MM.1S (cell line): Measurements from ENCODE around the gene CEACAM4.

Source experiments
- DNase-seq: peaks from one replicate; pipeline ENCODE4 v3.0.0-alpha.2; 2015
- H2AFZ ChIP-seq: fragments of 300-600 bp; sonication (generic); 2 replicates; pipeline ENCODE4 v1.6.0; 2016; ENCODE audit warnings: antibody characterized with exemption, low read length
- H3F3A ChIP-seq: fragments of 300-600 bp; sonication (generic); 2 replicates; pipeline ENCODE4 v1.6.1; 2016; ENCODE audit warnings: mild to moderate bottlenecking, antibody characterized with exemption, low read length, moderate library complexity, mixed read lengths; ENCODE audit not compliant: insufficient read depth
- H3K27ac ChIP-seq: fragments of 300-600 bp; sonication (generic); 2 replicates; pipeline ENCODE4 v1.5.1; 2016; ENCODE audit warnings: mild to moderate bottlenecking, low read length
- H3K27me3 ChIP-seq: fragments of 300-600 bp; sonication (generic); replicated peaks from 2 replicates; pipeline ENCODE4 v1.6.0; 2016; ENCODE audit warnings: low read length; ENCODE audit not compliant: insufficient read depth
- H3K36me3 ChIP-seq: fragments of 300-600 bp; sonication (generic); replicated peaks from 2 replicates; pipeline ENCODE4 v1.6.1; 2016; ENCODE audit warnings: mild to moderate bottlenecking, low read length, mixed read lengths; ENCODE audit not compliant: insufficient read depth
- H3K4me1 ChIP-seq: fragments of 300-600 bp; sonication (generic); 2 replicates; pipeline ENCODE4 v1.6.1; 2016; ENCODE audit warnings: low read length, mixed read lengths
- H3K4me2 ChIP-seq: fragments of 300-600 bp; sonication (generic); 2 replicates; pipeline ENCODE4 v1.6.0; 2016; ENCODE audit warnings: low read depth, low read length
- H3K4me3 ChIP-seq: fragments of 300-600 bp; sonication (generic); 2 replicates; pipeline ENCODE4 v1.5.1; 2016; ENCODE audit warnings: low read length, mixed read lengths
- H3K79me2 ChIP-seq: fragments of 300-600 bp; sonication (generic); 2 replicates; pipeline ENCODE4 v1.6.1; 2016; ENCODE audit warnings: mixed run types, low read length, mixed read lengths
- H3K9ac ChIP-seq: fragments of 300-600 bp; sonication (generic); 2 replicates; pipeline ENCODE4 v1.6.1; 2016; ENCODE audit warnings: low read length, mixed read lengths
- H3K9me2 ChIP-seq: fragments of 300-600 bp; sonication (generic); replicated peaks from 2 replicates; pipeline ENCODE4 v1.6.1; 2016; ENCODE audit warnings: mild to moderate bottlenecking, low read length, mixed read lengths; ENCODE audit not compliant: insufficient read depth
- H3K9me3 ChIP-seq: fragments of 300-600 bp; sonication (generic); replicated peaks from 2 replicates; pipeline ENCODE4 v1.6.1; 2016; ENCODE audit warnings: mild to moderate bottlenecking, low read length, mixed read lengths; ENCODE audit not compliant: insufficient read depth
- H4K20me1 ChIP-seq: fragments of 300-600 bp; sonication (generic); 2 replicates; pipeline ENCODE4 v1.6.1; 2016; ENCODE audit warnings: mild to moderate bottlenecking, low read length, moderate library complexity, mixed read lengths; ENCODE audit not compliant: insufficient read depth
- CTCF ChIP-seq: fragments of 300-600 bp; sonication (generic); IDR thresholded peaks from 2 replicates; pipeline ENCODE4 v1.5.1; 2016; ENCODE audit warnings: antibody characterized with exemption, low read length, mixed read lengths
- EZH2 ChIP-seq: fragments of 300-600 bp; sonication (generic); optimal IDR thresholded peaks from 2 replicates; pipeline ENCODE3; 2017; ENCODE audit warnings: low read depth, mild to moderate bottlenecking, antibody characterized with exemption, low read length, mixed read lengths
- EZH2phosphoT487 ChIP-seq: fragments of 300-600 bp; sonication (generic); IDR thresholded peaks from 2 replicates; pipeline ENCODE4 v1.6.1; 2018; ENCODE audit warnings: antibody characterized with exemption, low read length

Gene CEACAM4

GRCh38 chr19:41578886-41579285 lies 48.0 kb downstream of the CEACAM4 start:
- H4K20me1 ChIP-seq, result no peaks in the 10 kb centered on the region
- H3K27ac ChIP-seq, result no peak overlapping the region
- peaks cover 6% of the 10 kb centered on the region; the same call in 1 of the 2 replicates for H3K4me1 ChIP-seq
- peaks cover 11% of the 10 kb centered on the region for H3K36me3 ChIP-seq
- no peaks in the 10 kb centered on the region; the same call in 1 of the 2 replicates for H3F3A ChIP-seq
- H2AFZ ChIP-seq, result no peak overlapping the region
- no peaks in the 10 kb centered on the region for H3K9me3 ChIP-seq
- no peak for DNase-seq
- H3K9me2 ChIP-seq, result no peaks in the 10 kb centered on the region
- H3K4me3 ChIP-seq, result no peak overlapping the region
- TF ChIP-seq CTCF, result no peak
- no peak overlapping the region for H3K4me2 ChIP-seq
- no peaks in the 10 kb centered on the region for H3K27me3 ChIP-seq
- peaks cover 2% of the 10 kb centered on the region; the same call in 1 of the 2 replicates for H3K79me2 ChIP-seq
- H3K9ac ChIP-seq, result no peak overlapping the region

- H3K9ac ChIP-seq, result no peak overlapping the region
- no peak overlapping the region for H3K4me3 ChIP-seq
- TF ChIP-seq EZH2, result no peak
- TF ChIP-seq EZH2phosphoT487, result no peak
- no peak for TF ChIP-seq CTCF
- no peak overlapping the region for H2AFZ ChIP-seq
- peaks cover 2% of the 10 kb centered on the region; the same call in 1 of the 2 replicates for H3K79me2 ChIP-seq
- H3K4me1 ChIP-seq, result peaks cover 6% of the 10 kb centered on the region; the same call in 1 of the 2 replicates
- no peaks in the 10 kb centered on the region; the same call in 1 of the 2 replicates for H3F3A ChIP-seq
- H3K36me3 ChIP-seq, result peaks cover 11% of the 10 kb centered on the region; the same call in 1 of the 2 replicates
- no peaks in the 10 kb centered on the region for H3K9me2 ChIP-seq
- no peaks in the 10 kb centered on the region for H4K20me1 ChIP-seq
- no peak overlapping the region for H3K27ac ChIP-seq
- H3K27me3 ChIP-seq, result no peaks in the 10 kb centered on the region
- no peak overlapping the region for H3K4me2 ChIP-seq
- H3K9me3 ChIP-seq, result no peaks in the 10 kb centered on the region
- DNase-seq, result no peak
These were observed 49.0 kb downstream of the CEACAM4 start for GRCh38 chr19:41577833-41578232.

GRCh38 chr19:41577144-41577830 lies 49.6 kb downstream of the CEACAM4 start:
- Histone ChIP-seq H2AFZ (no peak overlapping the region), H3K27ac (no peak overlapping the region), H3K79me2 (peaks cover 2% of the 10 kb centered on the region; the same call in 1 of the 2 replicates), H3K4me3 (no peak overlapping the region), H3F3A (no peaks in the 10 kb centered on the region; the same call in 1 of the 2 replicates), H3K27me3 (no peaks in the 10 kb centered on the region), H4K20me1 (no peaks in the 10 kb centered on the region), H3K4me2 (no peak overlapping the region), H3K4me1 (peaks cover 6% of the 10 kb centered on the region; the same call in 1 of the 2 replicates), H3K36me3 (peaks cover 11% of the 10 kb centered on the region; the same call in 1 of the 2 replicates), H3K9ac (no peak overlapping the region), H3K9me3 (no peaks in the 10 kb centered on the region), H3K9me2 (no peaks in the 10 kb centered on the region)
- DNase-seq, result no peak
- TF ChIP-seq EZH2phosphoT487 (no peak), EZH2 (no peak), CTCF (no peak)
